WTC11 (cell line): ENCODE results near the gene PCDH9. TPM values are rescaled to one million over a fixed set of nuclear protein-coding genes. Genes with fewer than 3 reads are reported as not detected.

Source experiments
- ATAC-seq: fragments of 200-7000 bp; cut with Tn5 transposase; 2 replicates; pipeline ENCODE4 v1.10.0; 2021; ENCODE audit warnings: mild to moderate bottlenecking, moderate library complexity
- CTCF ChIA-PET: fragments of 300-600 bp; sonication (Branson Sonifier 250); formaldehyde crosslinking; loops from one replicate; lab custom pipeline; 2021; ENCODE audit warnings: antibody characterized with exemption; lab: Charles Lee
- POLR2A ChIA-PET: fragments of 350-600 bp; sonication (Branson Sonifier 250); formaldehyde crosslinking; loops from one replicate; lab custom pipeline; 2021; ENCODE audit warnings: antibody characterized with exemption; lab: Charles Lee
- DNase-seq: peaks from one replicate; pipeline ENCODE4 v3.0.0; 2021; ENCODE audit warnings: low spot score
- H3K27ac Mint-ChIP-seq: 2 replicates; pipeline ENCODE4 v1.8.0; 2021; ENCODE audit warnings: mixed read lengths
- H3K27me3 Mint-ChIP-seq: 2 replicates; pipeline ENCODE4 v1.8.0; 2021; ENCODE audit warnings: low read depth, mild to moderate bottlenecking, moderate library complexity, mixed read lengths
- H3K36me3 Mint-ChIP-seq: 2 replicates; pipeline ENCODE4 v1.8.0; 2021; ENCODE audit warnings: mixed read lengths
- H3K4me1 Mint-ChIP-seq: 2 replicates; pipeline ENCODE4 v1.8.0; 2022; ENCODE audit warnings: mixed read lengths
- H3K4me3 Mint-ChIP-seq: 2 replicates; pipeline ENCODE4 v1.8.0; 2021; ENCODE audit warnings: mild to moderate bottlenecking, moderate library complexity, mixed read lengths
- H3K9me3 Mint-ChIP-seq: 2 replicates; pipeline ENCODE4 v1.8.0; 2021; ENCODE audit warnings: mixed read lengths
- EMX1 ChIP-seq: fragments of 250-450 bp; sonication (Bioruptor Pico); IDR thresholded peaks from 2 replicates; pipeline ENCODE4 v1.8.0; 2021; ENCODE audit warnings: mild to moderate bottlenecking
- HMGA2 ChIP-seq: fragments of 250-450 bp; sonication (Bioruptor Pico); IDR thresholded peaks from 2 replicates; pipeline ENCODE4 v1.4.0; 2021; ENCODE audit warnings: mild to moderate bottlenecking, moderate library complexity
- HMGXB4 ChIP-seq: sonication (generic); formaldehyde crosslinking; IDR thresholded peaks from 2 replicates; pipeline ENCODE4 v1.8.1; 2023; ENCODE audit warnings: mild to moderate bottlenecking, moderate library complexity, missing genetic modification reagents
- JAZF1 ChIP-seq: fragments of 250-450 bp; sonication (Bioruptor Pico); IDR thresholded peaks from 2 replicates; pipeline ENCODE4 v1.9.0; 2021; ENCODE audit warnings: moderate library complexity, mild to moderate bottlenecking, inconsistent platforms
- NFE2L1 ChIP-seq: sonication (generic); formaldehyde crosslinking; IDR thresholded peaks from 2 replicates; pipeline ENCODE4 v1.8.1; 2023; ENCODE audit warnings: missing genetic modification reagents
- NR1H2 ChIP-seq: sonication (generic); formaldehyde crosslinking; IDR thresholded peaks from 2 replicates; pipeline ENCODE4 v1.9.0; 2021; ENCODE audit warnings: mild to moderate bottlenecking, moderate library complexity, missing genetic modification reagents
- SMAD3 ChIP-seq: sonication (generic); formaldehyde crosslinking; IDR thresholded peaks from 2 replicates; pipeline ENCODE4 v1.8.0; 2022; ENCODE audit warnings: missing genetic modification reagents, mild to moderate bottlenecking, borderline replicate concordance
- SP1 ChIP-seq: sonication (generic); formaldehyde crosslinking; conservative IDR thresholded peaks from 2 replicates; pipeline ENCODE4 v1.8.1; 2022; ENCODE audit warnings: missing genetic modification reagents
- STAT6 ChIP-seq: sonication (generic); formaldehyde crosslinking; conservative IDR thresholded peaks from 2 replicates; pipeline ENCODE4 v1.8.1; 2023; ENCODE audit warnings: mild to moderate bottlenecking, low read depth, missing genetic modification reagents, moderate library complexity
- ZBTB21 ChIP-seq: sonication (generic); formaldehyde crosslinking; IDR thresholded peaks from 2 replicates; pipeline ENCODE4 v1.8.1; 2023; ENCODE audit warnings: mild to moderate bottlenecking, missing genetic modification reagents, borderline replicate concordance
- ZNF138 ChIP-seq: sonication (generic); formaldehyde crosslinking; conservative IDR thresholded peaks from 2 replicates; pipeline ENCODE4 v1.8.1; 2022; ENCODE audit warnings: mild to moderate bottlenecking, moderate library complexity, missing genetic modification reagents
- ZNF423 ChIP-seq: fragments of 250-450 bp; sonication (Bioruptor Pico); IDR thresholded peaks from 2 replicates; pipeline ENCODE4 v2.1.2; 2022; ENCODE audit warnings: mild to moderate bottlenecking, moderate library complexity
- total RNA-seq: library from RNA; stranded (reverse); gene quantifications from 3 replicates; pipeline ENCODE4 v1.2.3, GENCODE V29; 2021
- TF ChIP-seq, protein P1 (sequence below): fragments of 250-450 bp; sonication (Bioruptor Pico); IDR thresholded peaks from 2 replicates; pipeline ENCODE4 v1.9.0; 2021; ENCODE audit warnings: moderate library complexity, mild to moderate bottlenecking, inconsistent platforms, borderline replicate concordance
- TF ChIP-seq, protein P2 (sequence below): sonication (generic); formaldehyde crosslinking; IDR thresholded peaks from 2 replicates; pipeline ENCODE4 v1.8.1; 2023; ENCODE audit warnings: mild to moderate bottlenecking, missing genetic modification reagents
- TF ChIP-seq, protein P3 (sequence below): sonication (generic); formaldehyde crosslinking; IDR thresholded peaks from 2 replicates; pipeline ENCODE4 v1.8.1; 2023; ENCODE audit warnings: mild to moderate bottlenecking, missing genetic modification reagents
- TF ChIP-seq, protein P4 (sequence below): sonication (generic); formaldehyde crosslinking; IDR thresholded peaks from 2 replicates; pipeline ENCODE4 v1.8.0; 2023; ENCODE audit warnings: missing genetic modification reagents

PCDH9 gene
- total RNA-seq, 1 experiment from 2014 or later, result 0.48 TPM

GRCh38 chr13:67139551-67139950, 90.6 kb downstream of the PCDH9 start:
- H3K4me3 Mint-ChIP-seq, result no peak overlapping the region
- CTCF ChIA-PET, result no interaction called here
- ATAC-seq, result no peak
- DNase-seq, result no peak
- H3K4me1 Mint-ChIP-seq, result peaks cover 10% of the 10 kb centered on the region
- H3K27me3 Mint-ChIP-seq, result no peaks in the 10 kb centered on the region
- H3K27ac Mint-ChIP-seq, result no peak overlapping the region
- H3K9me3 Mint-ChIP-seq, result no peaks in the 10 kb centered on the region
- H3K36me3 Mint-ChIP-seq, result no peaks in the 10 kb centered on the region
- POLR2A ChIA-PET, result no interaction called here
- TF ChIP-seq, protein P1, sequence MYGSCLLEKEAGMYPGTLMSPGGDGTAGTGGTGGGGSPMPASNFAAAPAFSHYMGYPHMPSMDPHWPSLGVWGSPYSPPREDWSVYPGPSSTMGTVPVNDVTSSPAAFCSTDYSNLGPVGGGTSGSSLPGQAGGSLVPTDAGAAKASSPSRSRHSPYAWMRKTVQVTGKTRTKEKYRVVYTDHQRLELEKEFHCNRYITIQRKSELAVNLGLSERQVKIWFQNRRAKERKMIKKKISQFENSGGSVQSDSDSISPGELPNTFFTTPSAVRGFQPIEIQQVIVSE, result no peak
- no peak for TF ChIP-seq NR1H2 (CRISPR knock-in tag)
- no peak for TF ChIP-seq SMAD3 (CRISPR knock-in tag)
- no peak for TF ChIP-seq EMX1 (CRISPR knock-in tag)
- no peak for TF ChIP-seq ZNF423 (CRISPR knock-in tag)
- TF ChIP-seq ZBTB21 (CRISPR knock-in tag), result no peak
- TF ChIP-seq NFE2L1 (CRISPR knock-in tag), result no peak
- no peak for TF ChIP-seq SP1 (CRISPR knock-in tag)
- TF ChIP-seq, protein P2, sequence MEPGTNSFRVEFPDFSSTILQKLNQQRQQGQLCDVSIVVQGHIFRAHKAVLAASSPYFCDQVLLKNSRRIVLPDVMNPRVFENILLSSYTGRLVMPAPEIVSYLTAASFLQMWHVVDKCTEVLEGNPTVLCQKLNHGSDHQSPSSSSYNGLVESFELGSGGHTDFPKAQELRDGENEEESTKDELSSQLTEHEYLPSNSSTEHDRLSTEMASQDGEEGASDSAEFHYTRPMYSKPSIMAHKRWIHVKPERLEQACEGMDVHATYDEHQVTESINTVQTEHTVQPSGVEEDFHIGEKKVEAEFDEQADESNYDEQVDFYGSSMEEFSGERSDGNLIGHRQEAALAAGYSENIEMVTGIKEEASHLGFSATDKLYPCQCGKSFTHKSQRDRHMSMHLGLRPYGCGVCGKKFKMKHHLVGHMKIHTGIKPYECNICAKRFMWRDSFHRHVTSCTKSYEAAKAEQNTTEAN, result no peak
- no peak for TF ChIP-seq HMGXB4 (CRISPR knock-in tag)
- no peak for TF ChIP-seq JAZF1
- TF ChIP-seq STAT6, result no peak
- TF ChIP-seq, protein P3, sequence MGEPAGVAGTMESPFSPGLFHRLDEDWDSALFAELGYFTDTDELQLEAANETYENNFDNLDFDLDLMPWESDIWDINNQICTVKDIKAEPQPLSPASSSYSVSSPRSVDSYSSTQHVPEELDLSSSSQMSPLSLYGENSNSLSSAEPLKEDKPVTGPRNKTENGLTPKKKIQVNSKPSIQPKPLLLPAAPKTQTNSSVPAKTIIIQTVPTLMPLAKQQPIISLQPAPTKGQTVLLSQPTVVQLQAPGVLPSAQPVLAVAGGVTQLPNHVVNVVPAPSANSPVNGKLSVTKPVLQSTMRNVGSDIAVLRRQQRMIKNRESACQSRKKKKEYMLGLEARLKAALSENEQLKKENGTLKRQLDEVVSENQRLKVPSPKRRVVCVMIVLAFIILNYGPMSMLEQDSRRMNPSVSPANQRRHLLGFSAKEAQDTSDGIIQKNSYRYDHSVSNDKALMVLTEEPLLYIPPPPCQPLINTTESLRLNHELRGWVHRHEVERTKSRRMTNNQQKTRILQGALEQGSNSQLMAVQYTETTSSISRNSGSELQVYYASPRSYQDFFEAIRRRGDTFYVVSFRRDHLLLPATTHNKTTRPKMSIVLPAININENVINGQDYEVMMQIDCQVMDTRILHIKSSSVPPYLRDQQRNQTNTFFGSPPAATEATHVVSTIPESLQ (CRISPR knock-in tag), result no peak
- TF ChIP-seq HMGA2 (CRISPR knock-in tag), result no peak

DNA sequence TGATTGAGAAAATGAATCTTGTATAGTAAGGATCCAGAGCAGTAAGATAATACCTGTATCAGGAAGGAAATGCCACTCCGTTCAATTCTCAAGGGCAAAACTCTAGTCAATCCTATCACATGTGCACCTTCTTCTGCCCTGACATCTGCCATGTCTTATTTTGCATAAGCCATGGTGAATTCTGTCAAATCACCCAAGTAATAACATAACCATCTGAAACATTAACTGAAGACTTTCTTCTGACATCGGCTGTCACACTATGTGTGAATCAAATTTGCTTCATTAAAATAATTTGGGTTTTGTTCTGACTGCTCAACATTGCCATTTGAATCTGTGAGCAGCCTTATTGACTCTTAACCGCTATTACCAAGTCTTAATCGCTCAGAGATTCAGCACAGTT, 91.2 kb downstream of the PCDH9 start:
- H3K4me1 Mint-ChIP-seq, result peaks cover 13% of the 10 kb centered on the region
- no peaks in the 10 kb centered on the region for H3K36me3 Mint-ChIP-seq
- ChIA-PET CTCF (no interaction called here), POLR2A (no interaction called here)
- H3K4me3 Mint-ChIP-seq, result no peak overlapping the region
- H3K9me3 Mint-ChIP-seq, result no peaks in the 10 kb centered on the region
- no peak overlapping the region for H3K27ac Mint-ChIP-seq
- no peak for ATAC-seq
- TF ChIP-seq SMAD3 (CRISPR knock-in tag) (no peak), ZNF138 (CRISPR knock-in tag) (no peak)
- TF ChIP-seq, protein P4, sequence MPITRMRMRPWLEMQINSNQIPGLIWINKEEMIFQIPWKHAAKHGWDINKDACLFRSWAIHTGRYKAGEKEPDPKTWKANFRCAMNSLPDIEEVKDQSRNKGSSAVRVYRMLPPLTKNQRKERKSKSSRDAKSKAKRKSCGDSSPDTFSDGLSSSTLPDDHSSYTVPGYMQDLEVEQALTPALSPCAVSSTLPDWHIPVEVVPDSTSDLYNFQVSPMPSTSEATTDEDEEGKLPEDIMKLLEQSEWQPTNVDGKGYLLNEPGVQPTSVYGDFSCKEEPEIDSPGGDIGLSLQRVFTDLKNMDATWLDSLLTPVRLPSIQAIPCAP (CRISPR knock-in tag), result no peak
- H3K27me3 Mint-ChIP-seq, result no peaks in the 10 kb centered on the region
- DNase-seq, result no peak
